Subcutaneous adipose tissue (tissue), 4 donors: ENCODE results near the gene LRFN2. TPM values are rescaled to one million over a fixed set of nuclear protein-coding genes. Genes with fewer than 3 reads are reported as not detected.

Experiments
- CTCF ChIP-seq: fragments of 450-650 bp; IDR thresholded peaks from one replicate; pipeline ENCODE4 v1.5.1; 2016; ENCODE audit warnings: low read depth, mild to moderate bottlenecking, control low read depth, antibody characterized with exemption, moderate library complexity
- total RNA-seq, 4 donors: library from RNA; depleted of rRNA; stranded (reverse); fragments of >200 nt; gene quantifications; one replicate each; pipeline ENCODE4 v1.1.0, GENCODE V29; 2016

Gene LRFN2
- total RNA-seq, 4 donors from 2014 or later: not detected

DNA sequence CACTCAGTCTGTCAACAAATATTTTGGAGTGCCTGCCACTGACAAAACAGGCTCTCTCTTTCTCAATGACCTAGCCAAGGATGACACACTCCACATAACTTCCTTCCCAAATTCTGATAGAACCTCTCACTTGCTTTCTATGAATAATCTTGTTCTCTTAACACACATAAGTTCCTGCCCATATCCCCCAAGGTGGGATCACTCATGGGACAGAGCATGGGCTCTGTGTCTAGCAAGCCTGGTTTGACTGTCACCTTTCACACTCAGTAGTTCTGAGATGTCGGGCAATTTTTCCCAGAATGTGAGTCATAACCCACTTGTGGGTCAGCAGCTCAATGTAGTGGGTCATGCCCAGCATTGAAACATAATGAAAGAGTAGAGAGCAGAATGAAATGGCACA lies 78.1 kb downstream of the LRFN2 start:
- no peak for TF ChIP-seq CTCF

- no peak for TF ChIP-seq CTCF
Observed at GRCh38 chr6:40506954-40507353, 80.2 kb downstream of the LRFN2 start.

DNA sequence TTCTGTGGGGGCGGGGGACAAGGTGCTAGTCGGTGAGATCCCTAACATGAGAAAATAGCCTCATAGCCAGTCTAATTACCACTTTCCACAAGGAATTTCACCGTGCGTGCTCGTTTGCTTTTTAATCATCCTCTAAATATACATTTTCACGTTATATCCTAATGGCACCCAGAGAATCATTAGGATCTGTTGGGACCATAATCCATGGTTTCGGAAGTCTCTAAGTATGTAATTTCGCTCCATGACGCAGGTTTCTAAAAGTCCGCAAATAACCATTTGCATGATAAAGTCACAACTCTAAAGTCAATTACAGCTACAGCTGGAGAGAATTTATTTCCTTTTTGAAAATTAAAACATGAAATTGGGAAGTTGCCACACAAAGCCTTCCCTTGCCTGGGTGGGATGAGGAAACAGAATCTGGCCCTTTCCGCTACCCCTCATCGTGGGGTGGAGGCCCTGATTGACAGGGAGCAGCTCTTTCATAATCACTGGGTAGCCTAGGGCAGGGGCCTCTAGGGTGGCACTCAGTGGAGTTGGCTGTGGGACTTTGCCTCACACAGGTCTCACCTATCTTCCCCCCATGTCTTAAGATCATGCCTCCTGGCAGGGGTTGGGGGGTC lies 81.9 kb downstream of the LRFN2 start:
- TF ChIP-seq CTCF: no peak

GRCh38 chr6:40504274-40504673 lies 82.9 kb downstream of the LRFN2 start:
- no peak for TF ChIP-seq CTCF

DNA sequence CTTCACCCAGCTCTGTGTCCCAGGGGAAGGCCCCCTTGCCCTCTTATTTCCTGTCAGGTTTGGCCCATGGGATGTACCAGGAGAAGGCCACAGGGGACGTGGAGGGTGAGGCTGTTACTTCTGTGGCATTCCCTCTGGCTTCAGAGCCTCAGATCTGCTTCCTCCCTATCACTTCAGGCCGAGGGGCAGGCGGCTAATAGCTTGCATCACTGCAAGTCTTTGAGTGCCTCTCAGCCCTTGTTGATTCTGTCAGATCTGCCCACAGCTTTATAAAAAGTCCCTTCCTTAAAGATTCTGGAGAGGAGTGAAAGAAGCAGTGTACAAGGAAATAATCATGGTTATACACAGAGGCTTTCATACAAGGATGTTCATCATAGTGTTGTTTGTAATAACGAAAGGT lies 86.9 kb downstream of the LRFN2 start:
- TF ChIP-seq CTCF: no peak

DNA sequence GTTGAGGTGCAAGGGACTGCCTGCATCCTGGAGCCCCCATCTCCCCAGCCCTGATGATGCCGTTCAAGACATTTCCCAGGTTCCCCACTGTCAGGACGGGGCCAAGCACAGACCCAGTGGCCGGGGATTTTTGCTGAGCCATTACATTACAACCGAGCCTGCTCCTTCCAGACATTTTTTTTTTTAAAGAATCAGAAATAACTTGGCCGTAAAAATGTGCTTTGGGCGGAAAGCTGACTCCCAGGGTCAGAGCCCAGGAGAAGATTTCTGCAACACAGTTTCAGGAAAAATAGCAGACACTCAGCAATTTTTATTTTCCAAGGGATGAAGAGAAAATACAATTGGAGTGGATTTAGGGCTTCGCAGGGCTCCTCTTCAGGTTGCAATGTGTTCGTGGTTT lies 87.9 kb downstream of the LRFN2 start:
- no peak for TF ChIP-seq CTCF

GRCh38 chr6:40498148-40498547 lies 89.0 kb downstream of the LRFN2 start:
- no peak for TF ChIP-seq CTCF

DNA sequence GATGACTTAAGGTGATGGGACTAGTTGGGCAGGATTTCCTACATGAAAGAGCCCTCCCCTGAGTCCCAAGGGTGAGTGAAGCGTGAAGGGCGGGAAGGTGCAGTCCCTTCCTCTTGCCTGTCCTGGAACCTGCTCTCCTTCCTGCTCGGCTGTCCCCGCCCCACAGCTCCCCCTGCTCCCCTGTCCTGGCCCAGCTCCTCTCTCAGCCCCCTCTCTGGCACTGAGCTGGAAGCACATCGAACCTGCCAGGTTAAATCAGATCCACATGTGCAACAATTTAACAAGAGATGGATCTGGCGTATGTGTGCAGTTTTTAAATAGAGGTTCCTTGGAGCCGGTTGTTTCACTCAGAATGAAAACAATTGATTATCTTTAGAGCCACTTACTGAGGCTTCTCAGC lies 95.0 kb downstream of the LRFN2 start:
- no peak for TF ChIP-seq CTCF
